HG02852 (cell line): ENCODE measurements around the gene VANGL1.

Source experiments
- ATAC-seq: cut with Tn5 transposase; IDR thresholded peaks from one replicate; pipeline ENCODE4 v1.9.1; 2021; ENCODE audit warnings: mild to moderate bottlenecking, moderate library complexity; ENCODE audit not compliant: unreplicated experiment

Gene VANGL1

DNA sequence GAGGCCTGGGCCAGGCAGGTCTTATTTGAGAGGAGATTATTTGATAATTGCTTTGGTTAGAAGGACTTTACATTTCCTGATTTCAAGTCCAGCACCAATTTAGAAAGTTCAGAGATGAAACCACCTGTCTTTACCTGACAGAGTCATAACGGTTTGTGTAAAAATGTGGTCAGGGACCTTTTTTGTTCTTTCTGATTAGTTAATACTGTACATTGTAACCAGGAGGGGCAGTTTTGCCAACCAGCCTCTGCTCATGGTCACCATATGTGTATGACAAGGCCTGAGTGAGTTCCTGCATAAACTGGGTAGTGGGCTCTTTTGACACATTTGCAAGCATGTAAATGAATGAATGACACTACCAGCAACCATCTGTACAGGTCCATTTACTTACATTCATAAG, 55.8 kb downstream of the VANGL1 start:
- no peak for ATAC-seq

DNA sequence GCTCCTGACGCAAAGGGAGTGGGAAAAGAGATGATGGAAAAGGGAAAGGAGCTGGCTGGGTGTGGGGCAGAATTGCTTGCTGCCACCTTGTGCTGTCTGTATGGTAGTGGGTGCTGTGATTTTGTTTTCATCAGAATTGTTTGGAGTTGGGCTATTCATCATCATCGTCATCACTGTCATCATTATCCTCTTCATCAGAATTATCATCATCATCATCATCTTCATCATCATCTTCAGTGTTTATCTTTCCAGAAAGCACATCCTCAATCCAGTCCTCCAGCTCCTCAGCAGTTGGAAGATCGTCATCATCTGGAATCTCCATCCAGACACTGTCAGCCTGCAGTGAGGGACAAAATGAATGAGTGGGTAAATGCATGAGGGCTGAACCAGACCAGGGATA, 59.3 kb downstream of the VANGL1 start:
- ATAC-seq = no peak

DNA sequence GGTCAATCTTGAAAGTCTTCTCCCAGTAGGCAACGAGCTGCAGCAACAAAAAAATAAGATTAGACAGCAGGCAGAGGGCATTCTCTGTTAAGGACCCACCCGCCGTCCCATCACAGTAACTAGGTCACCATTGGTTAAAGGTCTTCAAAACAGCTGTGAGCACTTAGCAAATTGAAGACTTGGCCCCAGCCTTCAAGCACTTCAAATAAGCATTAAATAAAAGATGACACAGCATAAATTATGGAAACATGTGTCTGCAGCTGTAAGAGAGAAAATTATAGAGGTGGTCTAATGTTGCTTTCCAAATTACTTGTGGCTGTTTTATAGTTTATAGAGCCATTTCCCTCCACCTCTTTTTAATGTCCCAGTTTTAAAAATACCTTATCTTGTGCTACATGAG, 61.2 kb downstream of the VANGL1 start:
- no peak for ATAC-seq

DNA sequence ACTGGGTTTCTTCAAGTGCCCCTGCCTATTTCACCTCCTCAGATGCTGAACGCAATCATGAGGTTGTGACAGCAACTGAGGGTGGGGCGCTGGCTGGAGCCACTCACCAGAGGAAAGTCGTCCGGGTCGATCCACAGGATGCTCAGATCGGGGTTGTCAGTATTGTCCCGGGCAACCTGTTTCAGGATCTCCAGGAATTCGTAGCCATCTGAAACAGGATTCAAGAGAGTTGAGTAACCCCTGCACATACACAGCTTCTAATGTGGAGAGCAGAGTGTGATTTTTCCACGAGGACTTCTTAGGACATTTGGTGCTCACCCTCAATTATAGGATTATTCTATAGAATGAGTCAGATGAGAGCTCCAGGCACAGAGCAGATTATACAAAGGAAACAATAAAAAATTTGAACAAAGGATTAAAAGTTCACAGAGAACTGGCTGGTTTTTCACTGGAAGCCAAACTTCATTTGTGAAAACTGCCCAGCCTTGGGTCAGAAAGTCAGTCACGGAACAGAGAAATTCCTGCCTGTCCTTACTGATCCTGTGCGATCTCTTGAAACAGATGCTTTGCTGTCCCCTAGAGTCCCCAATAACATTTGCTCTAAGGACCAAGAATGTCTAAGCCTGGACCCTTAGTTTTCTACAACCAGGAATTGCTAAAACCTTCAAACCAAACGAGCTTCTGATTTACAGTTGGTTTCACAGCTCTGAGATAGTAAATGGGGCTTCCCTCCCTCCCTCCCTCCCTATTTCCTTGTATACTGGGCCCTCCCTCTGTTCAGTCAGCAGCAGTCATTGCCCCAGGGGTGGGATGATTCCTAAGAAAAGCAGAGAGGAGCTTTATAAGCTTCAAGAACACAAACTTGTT, 63.5 kb downstream of the VANGL1 start:
- no peak for ATAC-seq

DNA sequence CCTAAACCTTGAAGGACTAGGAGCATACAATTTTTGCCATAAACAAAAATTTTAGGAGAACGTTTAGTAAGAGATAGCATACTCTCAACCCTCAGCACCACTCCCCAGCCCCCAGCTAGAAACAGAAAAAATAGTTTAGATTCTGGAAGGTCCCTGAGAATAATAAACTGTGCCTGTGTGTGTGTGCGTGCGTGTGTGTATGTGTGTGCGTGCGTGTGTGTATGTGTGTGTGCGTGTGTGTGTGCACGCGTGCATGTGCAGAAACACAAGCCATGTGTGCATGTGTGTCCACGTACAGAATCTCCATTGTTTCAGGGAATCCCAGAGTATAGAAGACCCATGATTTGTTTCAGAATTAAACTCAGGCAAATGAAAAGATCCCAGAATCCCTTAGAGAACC, 64.2 kb downstream of the VANGL1 start:
- no peak for ATAC-seq

DNA sequence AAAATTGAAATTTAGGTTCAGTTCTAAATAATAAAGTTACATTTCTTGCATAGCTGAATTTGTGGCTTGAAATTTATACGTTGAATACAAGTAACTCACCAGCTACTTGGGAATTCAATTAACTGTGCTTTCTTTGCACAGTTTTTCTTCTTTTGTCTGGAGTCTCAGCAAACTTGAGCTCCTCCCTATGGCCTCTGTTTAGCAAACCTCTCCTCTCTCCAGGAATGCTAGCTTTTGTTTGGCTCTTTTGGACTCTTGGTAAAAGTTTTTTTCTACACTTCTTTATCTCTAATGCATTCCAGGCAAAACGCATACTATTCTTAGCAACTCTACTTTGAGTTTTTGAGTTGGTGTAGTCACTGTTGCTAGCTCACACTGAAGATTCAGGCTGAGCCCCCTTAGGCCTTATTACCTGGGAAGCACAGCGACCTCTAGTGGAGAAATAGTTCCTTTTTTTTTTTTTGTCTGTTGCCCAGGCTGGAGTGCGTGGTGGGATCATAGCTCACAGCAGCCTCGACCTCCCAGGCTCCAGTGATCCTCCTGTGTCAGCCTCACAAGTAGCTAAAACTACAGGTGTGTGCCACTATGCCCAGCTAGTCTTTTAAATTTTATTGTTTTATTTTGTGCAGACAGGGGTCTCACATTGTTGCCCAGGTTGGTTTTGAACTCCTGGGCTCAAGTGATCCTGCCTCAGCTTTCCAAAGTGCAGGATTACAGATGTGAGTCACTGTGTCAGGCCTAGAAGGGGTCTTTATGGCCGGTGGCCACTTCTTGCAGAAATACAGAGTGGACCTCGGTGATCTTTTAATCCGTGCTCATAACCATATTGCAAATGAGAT, 65.0 kb downstream of the VANGL1 start:
- no peak for ATAC-seq

DNA sequence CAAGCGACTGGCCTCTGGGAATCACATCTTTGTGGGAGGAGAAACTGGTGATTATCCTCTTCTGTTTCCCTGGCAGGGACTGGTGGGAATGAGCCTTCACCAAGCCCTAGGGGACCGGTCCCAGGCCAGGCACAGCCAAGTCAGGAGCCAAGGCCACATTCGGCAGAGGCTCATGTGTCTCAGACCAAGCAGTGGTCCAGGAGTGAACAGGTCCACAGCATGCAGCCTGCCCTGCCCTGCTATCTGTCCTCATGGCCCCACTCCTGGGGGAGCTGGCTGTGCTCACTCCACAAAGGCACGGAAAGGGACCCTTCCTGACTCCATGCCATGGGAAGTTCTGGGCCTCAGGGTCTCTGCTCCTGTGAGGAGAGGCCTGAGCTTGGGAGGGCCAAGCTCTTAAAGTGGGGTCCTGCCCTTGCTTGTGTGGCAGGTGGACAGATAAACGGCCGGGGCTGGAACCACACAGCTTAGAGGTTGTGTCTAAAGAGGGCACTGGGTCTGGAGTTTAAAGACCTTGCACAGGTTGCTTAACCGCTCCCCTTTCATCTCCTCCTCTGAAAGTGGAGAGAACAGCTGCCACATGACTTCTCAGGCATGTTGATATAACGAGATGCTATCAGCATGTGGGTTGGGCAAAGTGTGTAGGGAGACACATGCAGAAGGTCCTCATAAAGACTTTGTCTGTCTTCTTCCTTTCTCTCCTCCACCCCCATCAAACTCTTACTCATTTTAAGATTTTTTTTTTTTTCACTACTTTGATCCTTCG, 69.3 kb downstream of the VANGL1 start:
- ATAC-seq = no peak

DNA sequence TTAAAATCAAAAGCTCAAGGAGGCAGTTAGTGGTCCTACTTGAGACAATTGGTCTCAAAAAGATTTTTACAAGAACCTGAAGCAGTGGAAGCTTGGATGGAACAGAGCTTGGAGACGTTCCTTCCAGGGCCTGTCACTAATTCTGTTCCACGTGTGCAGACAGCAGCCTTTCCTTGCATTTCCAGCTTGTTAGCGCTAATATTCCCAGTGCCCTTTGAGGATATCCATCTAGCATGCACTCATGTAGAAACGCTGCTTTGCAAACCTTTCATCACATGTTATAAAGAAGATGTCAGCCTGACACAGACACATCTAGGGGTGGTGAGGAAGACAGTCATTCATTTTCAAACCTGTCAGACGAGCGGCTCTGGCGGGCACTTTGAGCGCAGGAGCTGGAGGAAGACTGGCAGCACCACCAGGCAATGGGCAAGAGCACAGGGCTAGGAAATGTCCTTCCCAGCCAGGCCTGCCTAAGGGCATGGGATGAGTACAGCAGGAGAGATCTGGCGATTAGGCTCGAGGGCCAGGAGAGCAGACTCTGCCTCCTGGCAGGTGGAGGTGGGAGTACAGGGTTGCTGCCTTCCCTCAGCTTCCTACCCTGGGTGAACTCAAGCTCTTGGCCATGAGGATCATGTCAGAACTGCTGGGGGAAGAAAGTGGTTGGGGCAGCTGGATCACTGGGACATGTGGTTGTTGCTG, 71.3 kb downstream of the VANGL1 start:
- ATAC-seq = no peak

DNA sequence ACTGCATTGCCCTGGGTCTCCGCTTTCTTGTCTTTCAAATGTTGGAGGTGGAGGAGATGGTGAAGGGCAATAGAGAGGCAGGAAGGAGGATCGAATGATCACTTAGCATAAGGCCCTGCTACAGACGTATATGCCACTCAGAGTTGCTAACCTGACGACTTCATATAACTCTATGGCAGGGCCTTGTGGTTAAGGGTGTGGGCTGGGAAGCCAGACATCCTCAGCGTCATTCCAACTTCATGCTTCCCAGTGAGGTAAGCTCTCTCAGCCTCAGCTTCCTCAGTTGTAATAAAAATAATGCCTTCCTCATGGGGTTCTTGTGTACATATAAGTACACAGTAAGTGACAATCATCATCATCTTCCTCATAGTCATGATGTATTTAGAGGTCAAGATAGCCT, 72.1 kb downstream of the VANGL1 start:
- no peak for ATAC-seq

DNA sequence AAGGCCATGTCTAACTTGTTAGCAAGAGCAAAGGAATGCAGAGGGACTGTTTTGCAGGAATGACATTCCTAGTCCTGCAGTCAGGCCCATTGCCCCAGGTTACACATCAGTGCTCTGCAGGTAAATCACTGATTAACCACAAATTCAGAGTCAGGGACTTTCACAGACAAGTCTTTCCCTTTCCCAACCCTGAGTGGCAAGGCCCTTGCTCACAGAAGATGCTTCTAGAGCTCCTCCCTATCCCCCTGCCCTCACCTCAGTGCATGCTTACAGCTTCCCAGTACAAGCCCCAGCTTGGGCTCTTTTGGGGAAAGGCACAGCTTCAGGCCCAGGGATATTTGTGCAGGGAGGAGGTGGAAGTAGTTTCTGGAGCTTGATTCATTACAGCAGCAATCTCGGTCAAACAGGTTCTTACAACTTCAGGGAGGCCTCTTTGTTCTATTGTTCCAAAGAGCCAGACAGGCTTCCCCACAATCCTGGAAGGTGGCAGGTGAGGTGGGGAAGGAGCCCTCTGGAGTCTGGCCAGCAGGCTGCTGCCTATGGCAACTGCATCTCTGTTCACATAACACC, 72.9 kb downstream of the VANGL1 start:
- ATAC-seq = no peak

DNA sequence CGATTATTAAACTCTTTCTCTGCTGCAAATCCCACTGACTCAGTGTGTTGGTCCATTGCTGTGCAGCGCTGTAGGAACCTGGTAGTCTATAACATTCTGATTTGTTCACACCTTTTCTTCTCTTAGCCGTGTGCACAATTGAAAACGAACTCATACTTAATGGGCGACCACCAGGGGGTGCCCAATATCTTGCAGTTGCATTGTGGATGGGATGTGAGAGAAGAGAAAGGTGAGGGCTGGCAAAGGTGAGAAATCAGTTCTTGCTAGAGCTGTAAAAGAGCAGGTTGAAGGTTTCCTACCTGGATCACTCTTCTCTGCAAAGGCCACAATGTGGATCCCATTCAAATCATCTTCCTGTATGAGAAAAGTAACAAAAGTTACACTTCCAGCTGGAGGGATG, 75.8 kb downstream of the VANGL1 start:
- no peak for ATAC-seq

DNA sequence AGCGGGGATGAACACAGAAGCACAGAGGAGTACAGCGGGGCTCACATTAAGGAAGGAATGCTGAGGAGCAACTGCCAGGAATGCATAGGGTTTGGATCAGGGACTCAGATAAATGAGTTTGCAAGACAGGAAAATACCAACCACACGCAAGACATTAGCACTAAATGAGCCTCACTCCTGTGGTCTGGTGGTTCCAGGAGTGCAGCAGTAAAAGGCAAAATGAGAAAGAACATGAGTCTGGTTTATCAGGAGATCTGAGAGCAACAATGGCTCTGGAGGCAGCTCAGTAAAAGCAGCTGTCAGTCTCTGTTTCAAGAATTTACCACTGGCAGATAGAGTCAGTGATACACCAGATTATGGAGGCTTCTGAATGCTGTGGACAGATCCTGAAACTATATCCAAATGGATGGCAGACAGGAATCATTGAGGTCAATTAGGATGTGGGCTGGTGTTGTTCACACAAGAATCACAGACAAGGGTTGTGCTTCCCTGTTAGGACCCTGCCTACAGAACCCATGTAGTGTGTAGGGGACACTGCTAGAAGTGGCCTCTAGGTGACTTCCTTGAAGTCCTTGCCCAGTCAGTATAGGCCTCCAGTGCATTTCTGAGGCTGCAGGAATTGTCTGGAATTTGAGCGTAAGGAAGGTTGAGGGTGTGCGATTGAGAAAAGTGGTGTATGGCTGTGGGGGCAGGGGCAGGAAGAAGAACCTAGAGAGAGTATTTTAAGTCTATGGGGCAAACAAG, 76.4 kb downstream of the VANGL1 start:
- no peak for ATAC-seq

DNA sequence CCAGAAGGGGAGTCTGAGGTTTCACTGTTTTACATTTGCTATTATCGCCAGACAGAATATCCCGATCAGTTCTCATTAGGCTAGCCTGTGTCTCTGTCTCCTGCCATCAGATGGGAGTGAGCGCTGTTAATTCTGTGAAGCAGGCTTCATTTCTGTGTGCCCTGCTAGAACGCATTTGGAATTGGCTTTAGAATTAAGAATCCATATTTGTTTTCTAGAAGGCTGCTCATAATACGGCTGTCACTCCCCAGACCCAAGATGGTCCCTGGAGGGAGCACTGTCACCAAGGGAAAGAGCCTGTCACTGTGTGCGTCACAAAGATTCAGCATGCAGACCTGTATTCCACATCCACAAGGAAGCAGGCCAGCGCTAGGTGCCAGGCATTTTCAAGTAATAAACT, 77.5 kb downstream of the VANGL1 start:
- ATAC-seq = no peak

DNA sequence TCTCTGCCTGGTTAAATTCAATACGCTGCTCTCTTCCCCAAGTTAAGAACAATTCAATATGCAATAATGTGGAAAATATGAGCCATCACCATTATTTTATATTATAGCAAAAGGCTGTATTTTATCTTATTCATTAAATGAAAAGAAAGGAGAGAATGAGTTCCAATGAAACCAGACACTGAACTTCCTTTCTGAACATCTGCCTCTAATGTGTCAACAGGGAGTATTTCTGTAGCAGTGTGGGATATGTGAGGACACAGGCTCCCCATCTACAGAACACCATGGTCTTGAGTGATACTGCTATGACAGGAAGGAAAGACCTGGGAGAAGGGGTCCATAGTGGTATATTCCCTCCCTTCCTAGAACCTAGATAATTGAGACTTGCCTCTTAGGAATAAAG, 80.5 kb downstream of the VANGL1 start:
- ATAC-seq = no peak

DNA sequence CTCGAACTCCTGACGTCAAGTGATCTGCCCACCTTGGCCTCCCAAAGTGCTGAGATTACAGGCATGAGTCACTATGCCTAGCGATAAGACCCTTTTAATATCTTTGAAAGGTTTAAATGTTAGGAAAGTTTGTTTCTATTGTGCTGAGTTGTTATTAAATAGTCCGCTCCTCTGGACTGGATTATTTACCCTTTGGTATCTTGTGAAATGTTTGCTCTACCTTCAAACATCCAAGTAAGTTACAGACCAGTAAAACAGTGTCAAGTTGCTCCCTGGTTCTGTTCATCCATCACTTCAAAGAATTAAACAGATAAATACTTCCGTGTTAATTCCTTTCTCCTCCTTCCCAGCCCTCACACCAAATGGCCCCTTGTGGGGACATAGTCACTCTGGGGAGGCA, 82.0 kb downstream of the VANGL1 start:
- no peak for ATAC-seq

DNA sequence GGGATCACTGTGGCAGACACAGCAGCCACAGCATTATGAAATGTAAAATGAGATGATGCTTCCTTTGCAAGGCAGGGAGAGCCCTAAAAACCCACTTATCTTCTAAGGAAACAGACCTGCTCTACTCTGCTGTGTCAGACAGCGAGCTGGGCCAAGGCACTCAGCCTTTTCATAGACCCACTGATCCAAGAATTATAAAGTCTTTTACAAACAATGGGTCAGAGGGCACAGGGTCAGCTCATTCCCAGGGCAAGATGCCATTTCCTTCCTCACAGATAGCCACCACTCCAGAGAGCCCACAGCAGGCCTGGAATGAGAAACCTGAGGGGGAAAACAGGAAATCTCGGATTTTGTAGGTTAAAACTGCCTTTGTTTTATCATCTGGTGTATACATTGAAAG, 83.8 kb downstream of the VANGL1 start:
- no peak for ATAC-seq

DNA sequence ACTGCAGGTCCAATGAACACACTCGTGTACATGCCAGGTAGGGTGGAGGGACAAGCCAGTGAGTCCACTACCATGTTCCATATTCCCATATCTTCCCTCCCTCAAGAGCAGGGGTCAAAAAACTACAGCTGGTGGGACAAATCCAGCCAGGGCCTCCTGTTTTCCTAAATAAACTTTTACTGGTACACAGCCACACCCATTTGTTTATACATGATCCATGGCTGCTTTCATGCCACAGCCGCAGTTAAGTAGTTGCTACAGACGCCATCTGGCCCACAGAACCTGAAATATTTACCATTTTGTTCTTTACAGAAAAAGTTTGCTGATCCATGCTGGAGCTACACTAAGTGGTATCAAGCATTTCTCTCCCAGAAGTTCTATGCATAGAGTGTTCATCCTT, 84.4 kb downstream of the VANGL1 start:
- no peak for ATAC-seq

DNA sequence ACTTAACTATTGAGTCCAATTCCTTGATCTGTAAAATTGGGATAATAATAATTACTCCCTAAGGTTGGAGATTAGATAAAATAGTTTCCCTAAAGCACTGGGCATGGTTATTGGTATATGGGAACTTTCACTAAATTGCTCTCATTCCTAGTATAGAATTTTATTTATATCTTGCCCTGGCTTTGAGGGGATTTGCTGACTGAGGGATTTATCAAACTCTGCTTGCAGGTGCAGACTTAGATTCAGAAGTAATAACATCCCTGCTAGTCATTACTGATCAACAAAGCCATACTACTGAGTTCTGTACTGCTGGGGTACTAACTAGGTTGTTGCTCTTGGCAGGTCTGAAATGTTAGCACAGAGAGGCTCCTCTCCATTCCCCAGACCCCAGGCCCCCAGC, 84.8 kb downstream of the VANGL1 start:
- no peak for ATAC-seq

DNA sequence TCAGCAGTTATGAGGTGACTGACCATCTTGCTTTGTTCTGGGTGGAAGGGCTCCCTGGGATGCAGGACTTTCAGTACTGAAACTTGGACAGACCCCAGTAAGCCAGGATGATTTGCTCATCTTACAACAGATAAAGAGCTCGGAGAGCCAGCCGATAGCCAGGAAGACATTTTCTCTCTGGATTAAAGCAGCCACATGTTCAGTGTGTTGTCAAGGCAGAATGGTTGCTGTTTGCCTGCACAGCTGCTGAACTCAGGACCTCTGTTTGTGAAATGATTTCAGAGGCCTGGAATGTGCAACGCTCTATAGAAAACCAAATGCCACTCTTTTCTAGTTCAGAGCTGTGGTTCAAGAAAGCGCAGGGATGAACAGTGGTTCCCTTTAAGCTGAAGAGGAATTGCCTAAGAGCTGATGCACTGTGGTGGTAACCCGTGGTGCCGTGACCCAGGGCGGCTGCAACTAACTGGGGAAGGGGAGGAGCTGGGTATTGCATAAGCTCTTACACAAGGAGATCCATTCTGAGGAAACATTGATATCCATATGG, 86.0 kb downstream of the VANGL1 start:
- no peak for ATAC-seq

DNA sequence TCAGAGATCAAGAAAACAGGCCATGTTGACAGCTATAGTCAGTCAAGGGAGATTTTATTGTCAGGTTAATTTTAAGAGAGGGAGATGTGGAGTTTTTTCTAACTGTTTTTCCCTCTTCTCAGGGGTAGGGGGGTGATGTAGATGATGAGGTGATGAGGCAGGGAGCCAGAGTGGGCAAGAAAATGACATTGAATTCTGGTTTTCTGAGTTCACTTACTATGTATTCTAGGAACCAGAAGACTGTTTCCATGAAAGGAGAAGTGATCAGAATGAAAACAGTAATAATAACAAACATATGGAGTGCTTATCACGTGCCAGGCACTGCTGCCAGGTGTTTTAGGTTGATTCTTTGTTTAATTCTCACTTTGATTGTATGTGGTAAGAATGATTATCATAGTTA, 86.6 kb downstream of the VANGL1 start:
- no peak for ATAC-seq
